Stimulated activated naive CD8-positive, alpha-beta T cell treated with anti-CD3 and anti-CD28 coated beads, Interleukin-15, amount 100 ng/mL, for 72 hours (primary cell): ENCODE measurements around the gene U2AF1L4.
"Not testable (repeated sequence)": the region's sequence is repeated elsewhere in the genome, so short reads cannot be mapped to it uniquely, and the experiment has no call there.

ENCODE experiments used
- ATAC-seq: fragments of 150-1000 bp; cut with Tn5 transposase; 2 replicates; pipeline ENCODE4 v1.10.0; 2021; ENCODE audit warnings: mild to moderate bottlenecking, moderate library complexity
- DNase-seq, 2 donors: peaks; one replicate each; pipeline ENCODE4 v3.0.0; 2021 to 2022
- H3K27ac Mint-ChIP-seq, 2 donors: one replicate each; pipeline ENCODE4 v1.8.0; 2022; ENCODE audit warnings: mild to moderate bottlenecking in 2 of 2, mixed read lengths in 2 of 2, moderate library complexity in 2 of 2
- H3K27me3 Mint-ChIP-seq: one replicate; pipeline ENCODE4 v1.8.0; 2022; ENCODE audit warnings: mixed read lengths
- H3K4me1 Mint-ChIP-seq: one replicate; pipeline ENCODE4 v1.8.0; 2022; ENCODE audit warnings: mild to moderate bottlenecking, mixed read lengths
- H3K4me3 Mint-ChIP-seq, 2 donors: one replicate each; pipeline ENCODE4 v1.8.0; 2022; ENCODE audit warnings: mild to moderate bottlenecking in 2 of 2, mixed read lengths in 2 of 2, moderate library complexity in 1 of 2
- H3K9me3 Mint-ChIP-seq, 2 donors: one replicate each; pipeline ENCODE4 v1.8.0; 2022; ENCODE audit warnings: mixed read lengths in 2 of 2

U2AF1L4 gene

GRCh38 chr19:35773020-35773806, 28.0 kb upstream of the U2AF1L4 start:
- H3K27ac Mint-ChIP-seq = no peak overlapping the region
- peaks cover 26% of the 10 kb centered on the region for H3K4me1 Mint-ChIP-seq
- ATAC-seq (no peak), DNase-seq (no peak)
- H3K9me3 Mint-ChIP-seq = no peaks in the 10 kb centered on the region
- no peaks in the 10 kb centered on the region for H3K27me3 Mint-ChIP-seq
- no peak overlapping the region for H3K4me3 Mint-ChIP-seq

DNA sequence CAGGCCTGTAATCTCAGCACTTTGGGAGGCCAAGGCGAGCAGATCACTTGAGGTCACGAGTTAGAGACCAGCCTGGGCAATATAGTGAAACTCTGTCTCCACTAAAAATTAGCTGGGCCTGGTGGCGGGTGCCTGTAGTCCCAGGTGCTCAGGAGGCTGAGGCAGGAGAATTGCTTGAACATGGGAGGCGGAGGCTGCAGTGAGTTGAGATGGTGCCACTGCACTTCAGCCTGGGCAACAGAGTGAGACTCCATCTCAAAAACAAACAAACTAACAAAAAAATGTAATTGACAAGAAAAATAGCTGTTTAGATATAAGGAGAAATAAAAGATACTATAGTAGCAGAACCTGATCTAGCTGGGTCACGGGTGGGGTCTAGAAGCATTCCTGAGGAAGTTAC, 27.1 kb upstream of the U2AF1L4 start:
- H3K9me3 Mint-ChIP-seq, DNase-seq, ATAC-seq, H3K4me3 Mint-ChIP-seq, H3K27me3 Mint-ChIP-seq, H3K27ac Mint-ChIP-seq: not testable (repeated sequence)
- H3K4me1 Mint-ChIP-seq = peaks cover 30% of the 10 kb centered on the region

GRCh38 chr19:35768082-35768421, 22.8 kb upstream of the U2AF1L4 start:
- H3K27me3 Mint-ChIP-seq = no peaks in the 10 kb centered on the region
- H3K9me3 Mint-ChIP-seq = no peaks in the 10 kb centered on the region
- H3K27ac Mint-ChIP-seq = no peak overlapping the region
- DNase-seq = no peak
- no peak for ATAC-seq
- no peak overlapping the region for H3K4me3 Mint-ChIP-seq
- peaks cover 7% of the 10 kb centered on the region for H3K4me1 Mint-ChIP-seq

DNA sequence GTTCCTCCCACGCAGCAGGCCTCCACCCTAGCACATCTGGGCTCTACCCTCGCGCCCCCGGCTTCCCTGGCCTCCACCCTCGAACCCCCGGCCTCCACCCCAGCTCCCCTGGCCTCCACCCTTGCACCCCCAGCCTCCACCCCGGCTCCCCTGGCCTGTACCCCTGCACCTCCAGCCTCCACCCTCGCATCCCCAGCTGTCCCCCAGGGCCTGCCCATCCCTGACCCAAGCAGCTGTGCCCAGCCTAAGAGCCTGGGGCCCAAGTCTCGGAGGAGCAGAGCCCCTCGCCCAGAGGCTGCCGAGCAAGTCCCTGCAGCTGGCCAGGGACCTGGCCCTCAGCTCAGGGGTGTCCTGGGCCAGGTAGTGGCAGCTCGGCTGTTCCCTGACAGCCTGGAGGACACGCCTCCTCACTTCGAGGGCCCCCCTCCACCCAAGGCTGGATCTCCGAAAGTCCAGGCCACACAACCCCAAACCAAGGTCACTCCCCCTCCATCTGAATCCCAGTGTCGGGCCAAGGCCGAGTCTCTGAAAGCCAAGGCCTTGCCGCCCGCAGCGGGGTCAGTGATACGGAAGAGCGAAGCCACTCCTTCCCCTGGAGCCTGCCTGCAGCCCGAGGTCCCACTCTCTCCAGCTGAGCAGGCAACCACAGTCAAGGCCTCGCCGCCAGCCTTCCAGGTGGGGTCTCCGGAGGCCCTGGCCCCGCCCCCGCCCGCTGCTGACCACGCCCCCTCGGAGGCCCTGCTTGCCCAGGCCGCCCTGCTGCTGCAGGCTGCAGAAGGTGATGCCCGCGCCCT, 22.3 kb upstream of the U2AF1L4 start:
- no peak overlapping the region for H3K27ac Mint-ChIP-seq
- DNase-seq = no peak

GRCh38 chr19:35766571-35767104, 21.4 kb upstream of the U2AF1L4 start:
- no peaks in the 10 kb centered on the region for H3K9me3 Mint-ChIP-seq
- H3K4me1 Mint-ChIP-seq = peaks cover 7% of the 10 kb centered on the region
- DNase-seq (no peak), ATAC-seq (peak; percentile 55)
- H3K27me3 Mint-ChIP-seq = no peaks in the 10 kb centered on the region
- H3K27ac Mint-ChIP-seq = peak overlapping the region in 1 of 2 donors; percentile 19
- no peak overlapping the region for H3K4me3 Mint-ChIP-seq

More for the DNA sequence above, 22.3 kb upstream of the U2AF1L4 start:
- Mint-ChIP-seq H3K9me3 (no peaks in the 10 kb centered on the region), H3K4me1 (peaks cover 7% of the 10 kb centered on the region), H3K27me3 (no peaks in the 10 kb centered on the region), H3K4me3 (no peak overlapping the region)
- peak; percentile 71 for ATAC-seq

DNA sequence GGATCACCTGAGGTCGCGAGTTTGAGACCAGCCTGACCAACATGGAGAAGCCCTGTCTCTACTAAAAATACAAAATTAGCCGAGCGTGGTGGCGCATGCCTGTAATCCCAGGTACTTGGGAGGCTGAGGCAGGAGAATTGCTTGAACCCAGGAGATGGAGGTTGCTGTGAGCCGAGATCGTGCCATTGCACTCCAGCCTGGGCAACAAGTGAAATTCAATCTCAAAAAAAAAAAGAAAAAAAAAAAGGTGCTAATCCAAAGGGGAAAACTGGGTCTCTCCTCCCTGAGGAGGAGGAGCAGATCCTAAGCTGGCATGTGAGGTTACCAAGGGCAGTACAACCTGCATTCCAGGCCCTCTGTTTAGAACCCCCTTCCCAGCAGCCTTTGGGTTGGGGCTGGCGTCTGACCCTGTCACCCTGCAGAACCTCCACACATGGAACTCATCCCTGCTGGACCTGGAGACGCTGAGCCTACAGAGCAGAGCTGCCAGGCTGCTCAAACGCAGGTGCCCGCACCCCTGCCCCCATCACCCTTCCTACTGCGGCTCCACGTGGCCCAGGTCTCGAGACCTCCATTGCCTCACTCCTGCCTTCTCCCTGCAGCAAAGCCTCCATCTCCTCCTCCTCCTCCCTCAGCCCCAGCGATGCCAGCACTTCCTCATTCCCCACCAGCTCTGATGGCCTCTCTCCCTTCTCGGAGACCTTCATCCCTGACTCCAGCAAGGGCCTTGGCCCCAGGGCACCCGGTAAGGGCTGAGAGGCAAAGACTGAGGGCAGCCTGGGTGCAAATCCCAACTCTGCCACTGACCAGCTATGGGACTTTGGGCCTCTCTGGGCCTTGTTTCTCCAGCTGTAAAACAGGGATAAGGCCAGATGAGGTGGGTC, 19.5 kb upstream of the U2AF1L4 start:
- DNase-seq = no peak
- Mint-ChIP-seq H3K27ac (no peak overlapping the region), H3K27me3 (no peaks in the 10 kb centered on the region), H3K4me1 (peaks cover 11% of the 10 kb centered on the region), H3K9me3 (no peaks in the 10 kb centered on the region), H3K4me3 (no peak overlapping the region)
- ATAC-seq = no peak

- peaks cover 32% of the 10 kb centered on the region for H3K4me1 Mint-ChIP-seq
- peaks cover 13% of the 10 kb centered on the region for H3K27me3 Mint-ChIP-seq
- no peak for ATAC-seq
- no peaks in the 10 kb centered on the region for H3K9me3 Mint-ChIP-seq
- no peak overlapping the region for H3K4me3 Mint-ChIP-seq
- no peak for DNase-seq
- no peak overlapping the region for H3K27ac Mint-ChIP-seq
Measured at GRCh38 chr19:35760711-35761349, 15.6 kb upstream of the U2AF1L4 start.

- no peak for ATAC-seq
- peaks cover 13% of the 10 kb centered on the region for H3K27me3 Mint-ChIP-seq
- no peaks in the 10 kb centered on the region for H3K9me3 Mint-ChIP-seq
- peak overlapping the region in 1 of 2 donors; percentile 80 for H3K27ac Mint-ChIP-seq
- no peak for DNase-seq
- peak overlapping the region; percentile 94 to 98 for H3K4me3 Mint-ChIP-seq
- H3K4me1 Mint-ChIP-seq = peaks cover 42% of the 10 kb centered on the region
Measured at GRCh38 chr19:35759697-35760096, 14.5 kb upstream of the U2AF1L4 start.

- Mint-ChIP-seq H3K4me3 (peak within 1 kb of the TSS; percentile 94 to 98), H3K27me3 (peaks cover 13% of the 10 kb centered on the region), H3K27ac (peak within 1 kb of the TSS; percentile 95 to 99), H3K4me1 (peaks cover 43% of the 10 kb centered on the region), H3K9me3 (no peaks in the 10 kb centered on the region)
- ATAC-seq (peak; percentile 97), DNase-seq (peak; percentile 98 to 100)
Measured at GRCh38 chr19:35757749-35758608, 12.8 kb upstream of the U2AF1L4 start, which contains the start of gene PROSER3. Gene PROSER3 (plus strand): TSS chr19:35758176. CDS start chr19:35758216, 40 bp downstream.

GRCh38 chr19:35757231-35757748, 12.1 kb upstream of the U2AF1L4 start:
- DNase-seq (peak; percentile 66), ATAC-seq (peak; percentile 44)
- H3K4me3 Mint-ChIP-seq = peak overlapping the region; percentile 94 to 98
- H3K27ac Mint-ChIP-seq = peak overlapping the region; percentile 95 to 99
- H3K4me1 Mint-ChIP-seq = peaks cover 43% of the 10 kb centered on the region
- peaks cover 13% of the 10 kb centered on the region for H3K27me3 Mint-ChIP-seq
- no peaks in the 10 kb centered on the region for H3K9me3 Mint-ChIP-seq

GRCh38 chr19:35756377-35757230, 11.4 kb upstream of the U2AF1L4 start, which contains the start of gene HSPB6:
Gene HSPB6 (minus strand): TSS chr19:35757029. CDS start chr19:35757008, 21 bp downstream.
- H3K4me1 Mint-ChIP-seq = peaks cover 43% of the 10 kb centered on the region
- H3K27me3 Mint-ChIP-seq = peaks cover 13% of the 10 kb centered on the region
- ATAC-seq = no peak
- no peak for DNase-seq
- H3K27ac Mint-ChIP-seq = peak within 1 kb of the TSS; percentile 95 to 99
- no peaks in the 10 kb centered on the region for H3K9me3 Mint-ChIP-seq
- peak within 1 kb of the TSS; percentile 94 to 98 for H3K4me3 Mint-ChIP-seq

GRCh38 chr19:35755550-35756376, 10.5 kb upstream of the U2AF1L4 start:
- H3K4me3 Mint-ChIP-seq = peak overlapping the region; percentile 75 to 94
- ATAC-seq (no peak), DNase-seq (peak; percentile 49 to 55)
- H3K4me1 Mint-ChIP-seq = peaks cover 43% of the 10 kb centered on the region
- no peaks in the 10 kb centered on the region for H3K9me3 Mint-ChIP-seq
- peak overlapping the region in 1 of 2 donors; percentile 35 for H3K27ac Mint-ChIP-seq
- peaks cover 13% of the 10 kb centered on the region for H3K27me3 Mint-ChIP-seq
